ENCODE data around the gene CPA5.

The CPA5 gene

DNA sequence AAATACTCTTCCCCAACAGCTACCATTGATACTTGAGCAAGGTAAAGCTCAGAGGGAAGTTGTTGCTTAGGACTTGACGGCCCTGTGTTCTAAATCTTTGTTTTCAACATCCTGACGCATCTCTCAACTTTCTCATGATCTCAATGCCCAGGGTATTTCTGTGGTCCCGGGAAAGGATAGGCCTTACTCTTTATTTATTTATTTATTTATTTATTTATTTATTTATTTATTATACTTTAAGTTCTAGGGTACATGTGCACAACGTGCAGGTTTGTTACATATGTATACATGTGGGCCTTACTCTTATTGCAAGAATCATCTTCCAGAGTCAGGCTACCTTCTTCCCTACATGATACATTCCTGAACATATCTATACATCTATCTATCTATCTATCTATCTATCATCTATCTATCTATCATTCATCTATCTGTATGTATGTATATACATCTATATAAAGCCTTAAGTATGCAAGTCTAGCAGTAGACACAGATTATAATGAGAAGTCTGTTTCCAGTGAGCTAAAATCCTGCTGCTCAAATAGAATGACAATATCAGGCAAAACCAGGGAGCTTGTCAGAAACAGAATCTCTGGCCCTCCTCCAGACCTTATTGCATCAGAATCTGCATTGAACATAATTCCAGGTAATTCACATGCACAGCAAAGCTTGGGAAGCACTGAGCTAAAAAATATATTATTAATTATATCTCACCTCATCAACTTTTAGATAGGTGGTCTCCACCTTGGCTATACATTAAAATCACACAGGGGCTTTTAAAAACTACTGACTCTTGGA lies 12.2 kb upstream of the CPA5 start:
- no peak for DNase-seq (ENCODE audit: low spot score)

GRCh38 chr7:130333832-130334231 lies 10.8 kb upstream of the CPA5 start:
- no peak for DNase-seq (ENCODE audit: low spot score)

- DNase-seq (ENCODE audit: low spot score): no peak
Observed at GRCh38 chr7:130334274-130334673, 10.3 kb upstream of the CPA5 start.

DNA sequence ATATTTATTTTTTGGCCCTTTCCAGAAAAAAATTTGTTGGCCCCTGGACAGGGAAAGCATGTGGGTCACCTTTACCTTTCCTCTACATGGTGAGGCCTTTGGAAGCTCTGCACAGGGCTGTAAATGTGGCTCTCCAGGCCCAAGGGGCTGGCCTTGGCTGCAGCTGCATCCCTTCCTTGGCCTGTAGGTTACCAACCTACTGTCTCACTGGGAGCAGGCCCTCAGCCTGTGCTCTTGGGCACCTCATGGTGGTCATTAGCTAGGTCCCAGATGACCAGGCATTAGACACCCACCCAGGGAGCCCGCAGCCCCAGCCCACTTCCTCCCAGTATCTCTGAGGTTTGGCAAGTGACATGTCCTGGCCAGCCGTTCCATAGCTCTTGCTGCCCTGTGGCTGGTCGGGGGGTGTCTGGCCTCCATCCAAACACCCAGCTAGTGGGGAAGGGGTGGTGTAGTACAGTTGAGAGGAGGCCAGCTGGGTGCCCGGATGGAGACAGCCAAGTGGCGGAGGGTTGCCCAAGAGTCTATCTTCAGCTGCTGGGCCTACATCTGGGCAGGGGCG lies 7.1 kb upstream of the CPA5 start:
- DNase-seq (ENCODE audit: low spot score): no peak

DNA sequence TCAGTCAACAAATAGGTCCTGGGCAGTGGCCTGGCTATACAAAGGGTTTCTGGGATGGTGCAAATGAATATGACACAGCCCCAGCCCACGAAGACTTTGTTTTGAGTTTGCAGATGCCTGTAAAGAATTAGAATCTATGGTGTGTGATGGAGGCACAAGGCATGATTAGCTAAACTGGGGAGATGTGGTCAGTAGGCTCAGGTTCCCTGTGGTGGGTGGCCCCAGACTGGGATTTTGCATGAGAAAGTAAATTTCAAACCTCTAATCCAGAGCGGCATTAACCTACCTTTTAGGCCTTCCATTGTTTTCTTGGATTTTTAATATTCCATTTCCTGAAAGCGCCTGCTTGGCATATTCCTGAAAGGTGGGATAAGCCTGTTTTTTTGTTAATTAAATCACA lies 6.4 kb upstream of the CPA5 start:
- DNase-seq (ENCODE audit: low spot score): no peak

DNA sequence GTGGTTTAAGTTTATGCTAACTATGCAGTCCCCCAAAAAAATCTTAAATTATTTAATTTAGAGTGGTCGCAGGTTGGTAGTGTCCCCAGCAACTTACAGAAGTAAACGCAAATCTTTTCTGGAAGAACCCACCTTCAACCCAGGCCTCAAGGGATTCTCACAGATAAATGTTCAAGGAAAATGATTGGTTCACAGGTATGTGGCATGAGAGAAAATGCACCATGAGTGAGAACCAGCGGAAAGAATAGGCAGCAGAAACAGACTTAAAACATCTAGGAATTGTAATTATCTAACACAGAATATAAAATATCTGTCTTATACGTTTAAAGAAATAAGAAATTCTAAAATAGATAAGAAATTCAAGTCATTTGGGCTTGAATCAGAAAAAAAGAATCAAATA lies 2.7 kb upstream of the CPA5 start:
- DNase-seq (ENCODE audit: low spot score): no peak

DNA sequence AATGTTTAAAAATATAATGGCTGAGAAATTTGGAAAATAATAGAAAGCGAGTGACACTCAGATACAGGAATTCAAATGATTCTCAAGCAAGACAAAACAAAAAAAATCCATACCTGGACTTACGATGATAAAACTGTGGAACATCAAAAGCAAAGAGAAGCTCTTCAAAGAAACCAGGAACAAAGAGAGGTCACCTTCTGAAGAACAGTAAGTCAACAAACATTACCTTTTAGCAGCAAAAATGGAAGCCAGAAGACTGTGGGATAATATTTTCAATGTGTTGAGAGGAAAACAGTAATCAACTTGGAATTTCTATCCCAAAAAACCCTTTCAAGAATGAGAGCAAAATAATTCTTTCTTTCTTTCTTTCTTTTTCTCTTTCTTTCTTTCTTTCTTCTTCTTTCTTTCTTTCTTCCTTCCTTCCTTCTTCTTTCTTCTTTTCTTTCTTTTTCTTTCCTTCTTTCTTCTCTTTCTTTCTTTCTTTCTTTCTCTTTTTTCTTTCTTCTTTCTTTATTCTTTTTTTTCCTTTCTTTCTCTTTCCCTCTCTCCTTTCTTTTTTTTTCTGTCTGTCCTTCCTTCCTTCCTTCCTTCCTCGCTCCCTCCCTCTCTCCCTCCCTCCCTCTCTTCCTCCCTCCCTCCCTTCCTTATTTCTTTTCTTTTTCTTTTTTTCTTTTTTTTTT lies 1.8 kb upstream of the CPA5 start:
- no peak for DNase-seq (ENCODE audit: low spot score)

DNA sequence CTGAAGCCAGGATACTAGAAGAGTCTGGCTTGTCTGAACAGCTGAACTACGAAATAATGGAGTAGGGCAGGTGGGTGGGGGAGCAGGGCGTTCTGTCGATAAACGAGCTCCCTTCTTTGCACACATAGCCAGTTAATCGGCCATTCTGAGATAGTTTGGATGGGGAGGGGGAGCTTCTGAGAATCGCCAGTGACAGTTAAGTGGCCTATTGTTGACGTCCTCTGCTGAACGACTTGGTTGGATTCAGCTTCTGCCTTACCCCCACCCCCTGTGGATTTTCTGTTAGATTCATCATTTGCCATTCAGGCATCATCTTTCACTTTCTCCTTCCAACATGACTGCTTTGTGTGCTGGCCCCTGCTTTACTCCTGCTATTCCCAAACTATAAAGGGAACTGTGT lies 520 bp downstream of the CPA5 start:
- no peak for DNase-seq (ENCODE audit: low spot score)

DNA sequence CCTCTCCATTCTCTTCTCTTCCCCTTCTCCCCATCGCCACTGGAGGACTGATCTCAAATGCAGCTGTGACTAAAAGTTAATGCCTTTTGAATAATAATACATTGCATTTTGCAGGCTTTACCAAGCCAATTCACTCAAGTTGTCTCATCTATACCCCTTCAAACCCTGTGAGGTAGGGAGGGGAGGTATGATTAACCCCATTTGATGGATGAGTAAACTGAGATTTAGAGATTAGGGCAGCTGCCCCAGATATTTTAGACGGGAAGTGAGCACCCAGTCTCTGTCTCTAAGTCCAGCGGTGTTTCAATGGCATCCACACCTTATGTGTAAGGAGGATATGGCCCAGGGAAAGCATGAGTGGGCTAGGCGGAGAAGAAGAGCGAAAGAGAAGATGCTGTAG lies 1.1 kb downstream of the CPA5 start:
- DNase-seq (ENCODE audit: low spot score): no peak

DNA sequence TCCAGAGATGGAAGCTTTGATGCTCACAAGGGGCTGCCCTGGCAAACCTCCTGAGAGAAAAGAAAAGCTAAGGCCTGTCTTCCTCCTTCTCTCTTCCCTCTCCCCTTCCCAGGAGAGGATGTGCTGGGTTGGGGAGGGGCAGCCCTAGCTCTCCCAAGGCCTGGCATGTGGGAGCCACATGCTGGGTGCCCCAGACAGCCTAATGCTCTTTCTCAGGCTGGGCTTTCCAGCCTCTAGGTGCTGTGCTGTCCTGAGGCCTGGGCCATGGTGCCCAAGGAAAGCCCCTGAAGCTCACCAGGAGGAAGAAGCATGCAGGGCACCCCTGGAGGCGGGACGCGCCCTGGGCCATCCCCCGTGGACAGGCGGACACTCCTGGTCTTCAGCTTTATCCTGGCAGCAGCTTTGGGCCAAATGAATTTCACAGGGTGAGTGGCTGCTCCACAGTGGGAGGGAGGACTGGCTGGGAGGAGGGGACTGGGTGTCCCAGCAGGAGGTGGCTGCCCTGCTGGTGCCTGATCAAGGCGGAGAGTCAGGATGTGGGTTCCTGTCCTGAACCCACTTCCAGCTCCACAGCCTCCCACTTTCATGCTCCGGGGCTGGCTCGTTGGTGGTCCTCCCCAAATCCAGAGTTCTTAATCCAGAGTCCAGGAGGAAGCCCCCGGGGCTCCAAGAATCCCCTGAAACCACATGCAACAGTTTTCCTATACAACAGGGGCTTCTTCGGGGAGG lies 1.7 kb downstream of the CPA5 start:
- DNase-seq (ENCODE audit: low spot score): no peak

DNA sequence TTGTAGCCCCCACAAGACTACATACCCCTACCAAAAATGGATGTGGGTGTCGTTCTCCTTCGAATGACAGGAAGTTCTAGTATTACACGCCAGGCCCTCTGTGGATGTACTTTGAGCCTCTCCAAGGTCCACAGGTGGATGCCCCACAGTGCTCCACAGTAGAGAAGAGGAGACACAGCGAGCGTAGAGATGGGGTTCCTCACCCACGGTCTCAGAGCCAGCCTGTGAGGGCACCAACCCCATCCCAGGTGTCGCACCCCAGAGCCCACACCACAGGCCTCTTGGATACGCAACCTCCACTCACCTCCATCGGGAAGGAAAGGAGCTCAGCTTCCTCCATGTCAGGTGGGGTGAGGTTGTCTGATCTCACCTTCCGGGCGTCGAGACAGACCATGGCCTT lies 2.3 kb downstream of the CPA5 start:
- DNase-seq (ENCODE audit: low spot score): no peak

- DNase-seq (ENCODE audit: low spot score): no peak
Observed at GRCh38 chr7:130349911-130350782, 5.5 kb downstream of the CPA5 start.

DNA sequence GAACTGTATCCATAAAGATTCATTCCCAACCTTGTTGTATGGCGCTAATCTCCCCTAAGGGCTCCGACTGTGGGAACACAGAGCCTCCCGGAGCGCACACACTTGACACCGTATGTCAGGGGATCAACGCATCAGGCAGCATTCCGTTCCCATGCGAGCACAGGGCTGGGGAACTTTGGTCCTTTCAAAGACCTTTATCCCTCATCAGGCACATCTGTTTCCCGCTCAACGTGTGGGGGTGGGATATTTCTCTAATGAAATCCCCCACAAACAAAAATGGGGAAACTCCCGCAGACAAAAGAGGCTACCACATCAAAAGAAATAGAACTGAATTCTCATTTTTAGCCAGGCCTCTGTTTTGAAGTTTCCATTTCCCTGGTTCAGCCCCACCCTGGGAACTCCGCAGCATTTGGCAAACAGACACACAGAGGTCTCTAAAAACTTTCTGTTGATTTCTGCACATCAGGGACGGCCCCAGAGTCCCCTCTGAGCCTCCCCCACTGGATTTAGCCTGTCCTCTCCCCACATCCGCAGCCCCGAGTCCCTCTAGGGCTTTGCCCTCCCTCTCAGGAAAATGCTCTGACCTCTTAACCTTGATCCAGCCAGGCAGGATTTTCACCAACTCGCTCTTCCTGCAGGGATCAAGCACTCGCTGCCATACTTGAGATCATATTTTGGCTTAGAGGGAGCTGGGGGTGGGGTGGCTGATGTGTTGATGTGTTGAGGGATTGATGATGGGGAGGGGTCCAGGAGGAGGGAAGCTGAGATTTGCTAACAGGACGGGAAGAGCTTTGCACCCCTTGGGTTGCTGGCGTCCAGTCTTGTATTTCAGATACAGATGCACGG lies 6.6 kb downstream of the CPA5 start:
- DNase-seq (ENCODE audit: low spot score): no peak

GRCh38 chr7:130351791-130352090 lies 7.1 kb downstream of the CPA5 start:
- DNase-seq (ENCODE audit: low spot score): no peak

DNA sequence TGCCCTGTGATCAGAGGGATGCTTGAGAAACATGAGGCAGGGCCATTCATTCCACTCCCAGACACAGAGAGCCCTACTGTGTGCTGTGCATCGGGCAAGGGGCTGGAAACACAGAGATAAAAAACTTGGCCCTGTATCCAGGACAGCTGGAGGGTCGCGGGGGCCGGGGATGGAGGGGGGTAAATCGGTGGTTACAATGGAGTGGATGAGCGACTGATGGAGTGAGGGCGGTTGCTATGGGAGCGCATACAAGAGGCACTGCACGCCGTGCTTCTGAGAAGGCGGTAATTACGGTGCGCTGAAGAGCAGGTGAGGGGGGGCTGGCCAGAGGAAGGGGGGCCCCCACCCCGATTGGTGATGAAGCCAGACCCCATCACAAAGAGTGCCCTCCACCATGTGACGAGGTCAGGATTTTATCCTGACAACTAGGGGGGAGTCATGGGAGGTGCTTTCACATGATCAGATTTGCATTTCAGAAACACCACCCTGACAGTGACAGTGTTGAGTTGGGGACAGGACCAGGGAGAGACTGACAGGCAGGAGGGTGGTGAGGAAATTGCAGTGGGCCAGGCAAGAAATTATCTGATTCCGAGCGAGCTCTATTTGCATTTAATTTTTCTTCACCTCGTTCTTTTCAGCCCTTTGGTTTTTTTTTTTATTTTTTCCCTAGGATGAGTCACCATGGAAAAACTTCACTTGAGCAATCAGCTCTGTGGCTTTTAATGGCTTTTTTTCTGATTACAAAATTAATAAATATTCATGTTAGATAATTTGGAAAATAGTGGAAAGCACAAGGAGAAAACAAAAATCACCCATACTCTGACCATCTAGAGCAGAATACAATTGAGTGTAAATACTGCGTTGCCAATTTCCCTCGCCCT lies 7.8 kb downstream of the CPA5 start:
- no peak for DNase-seq (ENCODE audit: low spot score)

GRCh38 chr7:130353196-130353595 lies 8.6 kb downstream of the CPA5 start:
- DNase-seq (ENCODE audit: low spot score): no peak

- DNase-seq (ENCODE audit: low spot score): peak; percentile 30
Observed at GRCh38 chr7:130356121-130356875, 11.7 kb downstream of the CPA5 start.

DNA sequence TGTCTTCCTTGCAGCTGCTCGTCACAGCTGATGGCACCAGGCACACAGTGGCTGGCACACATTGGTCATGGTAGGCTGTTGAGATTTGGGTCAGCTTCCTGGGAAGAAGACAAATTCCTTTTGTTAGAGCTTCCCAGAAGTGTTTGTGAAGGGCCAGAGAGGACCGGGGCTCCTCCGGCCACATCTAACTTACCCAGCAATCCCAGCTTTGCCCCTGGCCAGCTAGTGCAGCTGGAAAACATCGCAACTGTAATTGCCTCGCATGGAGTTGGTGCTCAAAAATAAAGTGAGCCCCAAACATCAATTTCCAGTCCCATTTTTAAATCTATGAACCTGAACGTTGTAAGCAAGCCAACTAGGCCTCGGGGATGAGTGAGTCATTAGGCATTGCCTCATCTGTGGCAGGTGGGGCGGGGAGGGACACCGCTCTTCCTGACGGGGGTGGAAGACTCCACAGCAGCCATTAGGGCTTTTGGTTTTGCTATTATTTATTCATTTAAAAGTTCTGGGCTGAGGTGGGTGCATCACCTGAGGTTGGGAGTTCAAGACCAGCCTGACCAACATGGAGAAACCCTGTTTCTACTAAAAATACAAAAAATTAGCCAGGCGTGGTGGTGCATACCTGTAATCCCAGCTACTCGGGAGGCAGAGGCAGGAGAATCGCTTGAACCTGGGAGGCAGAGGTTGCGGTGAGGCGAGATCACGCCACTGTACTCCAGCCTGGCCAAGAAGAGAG lies 12.4 kb downstream of the CPA5 start:
- DNase-seq (ENCODE audit: low spot score): no peak

Data from SK-N-DZ (cell line).